HG02571 (cell line): Measurements from ENCODE around the gene ANKRD28.
"Not testable (repeated sequence)": the region's sequence is repeated elsewhere in the genome, so short reads cannot be mapped to it uniquely, and the experiment has no call there.

ENCODE experiments used
- ATAC-seq: cut with Tn5 transposase; IDR thresholded peaks from one replicate; pipeline ENCODE4 v1.9.1; 2021; ENCODE audit warnings: mild to moderate bottlenecking, moderate library complexity; ENCODE audit not compliant: unreplicated experiment

Gene ANKRD28

DNA sequence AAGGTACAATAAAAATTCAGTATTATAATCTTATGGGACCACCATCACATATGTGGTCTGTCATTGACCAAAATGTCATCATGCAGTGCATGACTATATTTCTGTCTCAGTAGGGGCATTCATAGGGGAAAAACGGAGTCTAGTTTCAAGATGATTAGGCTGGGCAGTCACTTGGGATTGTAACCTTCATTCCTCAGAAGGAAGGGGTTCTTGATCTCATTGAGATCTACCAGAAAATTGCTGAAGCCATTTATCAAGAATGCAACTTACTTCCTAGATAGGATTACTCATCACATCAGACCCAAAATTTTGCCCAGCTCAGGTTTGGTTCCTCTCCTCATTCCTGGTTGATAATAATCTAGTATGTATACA, 158.9 kb downstream of the ANKRD28 start:
- no peak for ATAC-seq

DNA sequence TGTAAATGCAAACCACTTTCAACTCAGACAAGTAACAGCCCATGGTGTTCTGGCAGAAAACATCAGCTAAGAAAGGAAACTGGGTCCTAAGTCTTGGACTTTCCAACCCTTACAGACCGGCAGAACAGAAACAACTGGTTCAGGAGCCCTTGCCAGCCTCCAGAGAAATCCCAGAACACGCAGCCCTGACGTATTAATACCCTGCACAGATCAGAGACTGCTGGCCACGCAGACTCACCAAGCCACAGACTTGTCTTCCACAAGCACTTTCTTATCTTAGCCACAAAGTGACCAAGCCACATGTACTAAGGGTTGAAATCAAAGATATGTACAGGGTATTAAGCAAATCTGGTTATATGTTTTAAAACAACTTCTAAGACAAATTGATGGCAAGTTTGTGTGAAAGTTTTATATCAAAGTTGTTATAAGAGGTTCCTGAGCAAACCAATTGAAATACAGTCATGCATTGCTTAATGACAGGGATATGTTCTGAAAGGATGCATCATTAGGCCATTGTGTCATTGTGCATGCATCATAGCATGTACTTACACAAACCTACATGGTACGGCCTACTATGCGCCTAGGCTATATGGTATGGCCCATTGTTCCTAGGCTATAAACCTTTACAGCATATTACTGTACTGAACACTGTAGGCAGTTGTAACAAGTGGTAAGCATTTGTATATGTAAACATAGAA, 159.4 kb downstream of the ANKRD28 start:
- no peak for ATAC-seq

DNA sequence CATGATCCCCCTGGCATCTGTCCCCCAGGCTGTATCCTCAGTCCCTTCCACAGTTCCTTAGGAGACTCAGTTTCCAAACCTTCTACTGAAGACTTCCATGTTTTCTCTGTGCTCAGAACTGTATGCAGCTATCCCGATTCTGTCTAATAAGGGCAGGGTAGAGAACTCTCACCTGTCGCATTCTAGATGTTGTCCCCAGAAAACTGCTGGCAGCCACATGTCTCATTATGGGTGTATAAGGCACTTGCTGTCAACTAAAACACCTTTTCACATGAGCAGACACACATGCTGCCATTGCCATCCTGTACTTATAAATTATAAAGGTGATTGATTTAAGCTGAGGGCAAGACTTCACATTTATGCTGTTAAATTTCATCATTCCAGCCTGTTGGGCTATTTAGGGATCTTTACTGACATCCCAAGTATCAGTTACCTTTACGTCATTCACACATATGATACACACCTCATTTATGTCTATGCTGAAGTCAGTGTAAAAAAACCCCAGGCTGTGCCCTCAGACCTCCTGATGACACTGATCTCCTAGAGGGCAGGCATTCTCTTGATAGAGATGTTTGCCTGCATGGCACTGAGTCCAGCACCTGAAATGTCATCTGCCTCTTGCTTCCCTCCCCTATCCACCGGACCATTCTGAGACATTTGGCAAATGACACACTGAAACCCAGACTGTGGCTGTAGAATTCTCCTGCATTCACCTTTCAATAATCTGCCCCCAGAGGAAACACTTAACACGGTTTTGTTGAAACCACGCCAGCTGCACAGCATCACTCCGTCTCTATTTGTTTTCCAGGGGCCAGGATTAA, 160.4 kb downstream of the ANKRD28 start:
- ATAC-seq: no peak

DNA sequence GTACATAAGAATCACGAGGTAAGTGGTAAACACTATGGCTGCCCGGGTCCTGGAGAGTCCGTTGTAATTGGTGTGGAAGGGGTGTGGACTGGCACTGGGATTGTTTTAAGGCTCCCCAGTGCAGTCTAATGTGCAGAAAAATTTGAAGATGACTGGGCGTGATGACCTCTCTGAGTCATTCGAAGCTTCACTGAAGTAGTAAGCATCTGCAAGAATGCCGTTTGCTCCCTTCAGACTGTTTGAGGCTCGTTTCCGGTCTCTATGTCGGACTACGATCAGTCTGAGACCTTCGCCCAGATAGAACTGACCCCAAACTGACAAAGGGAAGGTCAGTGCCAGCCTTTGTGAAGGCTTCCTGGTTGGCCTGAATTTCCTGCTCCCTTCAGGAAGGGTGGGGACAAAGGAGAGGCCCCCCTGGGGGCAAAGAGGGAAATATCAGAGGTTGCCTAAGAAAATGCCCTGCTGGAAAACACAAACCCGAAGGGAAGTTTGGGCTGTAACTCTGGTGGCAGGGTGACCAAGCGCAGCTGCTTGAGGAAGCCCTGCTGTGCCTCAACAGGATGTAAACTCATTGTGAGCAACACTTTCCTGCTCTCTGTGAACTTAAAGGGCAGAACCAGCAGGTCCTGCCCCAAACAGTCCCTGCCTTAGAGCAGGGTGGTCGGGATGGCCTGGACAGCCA, 161.6 kb downstream of the ANKRD28 start:
- no peak for ATAC-seq

DNA sequence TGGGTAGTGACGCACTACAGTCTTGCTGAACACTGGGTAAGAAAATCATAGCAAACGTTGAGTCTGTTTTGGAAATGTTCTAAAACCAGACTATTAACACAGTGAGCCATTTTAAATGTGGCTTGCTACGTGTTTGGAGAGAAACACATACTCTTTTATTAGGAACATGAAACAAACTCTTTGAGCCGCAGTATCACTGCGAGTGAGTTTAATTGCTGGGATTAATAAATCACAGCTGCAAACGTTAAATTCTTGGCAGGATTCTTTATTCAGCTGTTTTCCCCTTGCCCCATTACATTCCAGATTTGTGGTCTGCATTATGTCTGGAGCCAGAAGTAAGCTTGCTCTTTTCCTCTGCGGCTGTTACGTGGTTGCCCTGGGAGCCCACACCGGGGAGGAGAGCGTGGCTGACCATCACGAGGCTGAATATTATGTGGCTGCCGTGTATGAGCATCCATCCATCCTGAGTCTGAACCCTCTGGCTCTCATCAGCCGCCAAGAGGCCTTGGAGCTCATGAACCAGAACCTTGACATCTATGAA, 162.6 kb downstream of the ANKRD28 start:
- no peak for ATAC-seq

DNA sequence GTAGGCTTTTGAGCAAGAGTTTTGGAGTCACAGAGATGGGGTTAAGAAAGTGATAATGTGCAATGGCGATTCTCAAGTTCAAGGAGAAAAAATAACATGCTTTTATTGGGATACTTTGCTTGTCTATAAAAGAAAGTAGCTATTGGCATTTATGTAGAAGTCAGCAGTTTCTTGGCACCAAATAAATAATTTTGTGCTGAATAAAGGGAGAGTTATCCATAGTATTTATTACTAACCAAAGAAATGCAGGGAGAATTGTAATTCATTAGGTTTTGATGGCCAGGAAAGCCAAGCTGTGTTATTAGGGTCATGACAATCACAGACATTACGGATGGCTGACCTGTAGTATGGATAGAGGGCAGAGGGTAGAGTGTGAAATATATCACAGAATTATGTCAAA, 163.1 kb downstream of the ANKRD28 start:
- ATAC-seq: no peak

DNA sequence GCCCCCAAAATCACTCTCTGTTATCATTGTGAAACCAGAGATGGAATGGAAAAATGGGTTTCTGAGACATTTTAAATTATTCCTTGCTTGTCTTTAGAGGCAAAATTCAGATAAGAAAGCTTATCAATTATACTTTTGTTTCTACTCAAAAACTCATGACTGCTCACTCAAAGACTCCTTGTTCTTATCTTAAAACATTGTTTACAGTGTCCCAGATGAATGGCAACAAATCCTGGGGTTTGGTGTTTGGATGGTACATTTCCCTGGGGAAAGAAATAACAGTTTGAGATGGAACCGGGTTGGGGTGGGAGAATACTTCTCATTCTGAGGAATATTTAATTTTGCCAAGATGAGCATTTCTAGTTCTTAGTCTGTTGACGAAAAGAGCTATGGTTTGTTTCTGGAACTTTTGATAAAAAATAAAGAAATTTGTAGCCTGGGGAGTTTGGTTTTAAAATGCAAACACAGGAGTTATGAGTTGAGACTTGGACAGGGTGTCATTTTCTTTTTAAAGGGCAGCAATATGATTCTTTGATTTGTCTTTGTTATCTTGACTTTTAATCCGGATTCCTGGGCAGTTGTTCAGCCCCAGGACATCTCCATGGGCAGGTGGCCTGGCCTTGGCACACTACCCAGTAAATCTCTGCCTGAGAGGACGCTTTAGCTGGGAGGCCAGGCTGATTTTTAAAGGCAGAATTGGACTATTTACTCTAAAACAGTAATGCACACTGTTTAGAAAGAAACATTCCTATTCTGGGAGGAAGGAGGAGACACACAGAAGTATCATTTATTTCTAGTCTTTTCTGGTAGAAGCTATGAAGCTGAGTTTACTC, 163.8 kb downstream of the ANKRD28 start:
- ATAC-seq: no peak

DNA sequence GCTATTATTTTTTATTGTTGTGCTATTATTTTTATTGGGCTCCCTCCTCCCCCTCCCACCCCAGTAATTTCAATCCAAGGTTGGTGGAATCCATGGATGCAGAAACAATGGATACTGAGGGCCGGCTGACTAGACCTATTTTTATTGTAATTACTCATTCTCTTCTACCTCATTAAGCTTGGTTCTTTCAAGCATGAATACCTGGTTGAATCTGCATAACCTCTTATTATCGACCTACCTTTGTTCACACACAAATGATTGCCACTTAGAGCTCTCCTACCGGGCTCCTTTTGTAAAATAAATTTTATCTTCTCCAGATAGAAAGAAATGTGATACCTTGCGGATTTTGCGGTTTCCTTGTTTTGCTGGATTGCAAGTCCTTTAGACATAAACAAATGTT, 164.6 kb downstream of the ANKRD28 start:
- no peak for ATAC-seq

DNA sequence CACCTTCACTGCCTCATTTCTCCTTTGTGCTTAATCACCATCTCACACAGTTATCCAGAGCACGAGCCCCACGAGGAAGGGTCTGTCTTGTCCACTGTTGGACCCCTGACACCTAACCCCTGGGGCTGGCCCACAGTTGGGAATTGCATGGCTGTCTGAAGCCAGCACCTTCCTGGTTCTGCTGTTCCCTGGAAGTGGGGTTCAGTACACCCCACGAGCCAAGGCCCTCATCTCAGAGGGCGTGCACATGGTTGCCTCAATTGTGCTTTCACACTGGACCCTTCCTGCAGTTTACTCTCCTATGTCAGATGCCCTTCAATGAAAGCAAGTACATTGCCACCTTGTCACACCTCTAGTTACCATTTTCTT, 165.6 kb downstream of the ANKRD28 start:
- no peak for ATAC-seq

DNA sequence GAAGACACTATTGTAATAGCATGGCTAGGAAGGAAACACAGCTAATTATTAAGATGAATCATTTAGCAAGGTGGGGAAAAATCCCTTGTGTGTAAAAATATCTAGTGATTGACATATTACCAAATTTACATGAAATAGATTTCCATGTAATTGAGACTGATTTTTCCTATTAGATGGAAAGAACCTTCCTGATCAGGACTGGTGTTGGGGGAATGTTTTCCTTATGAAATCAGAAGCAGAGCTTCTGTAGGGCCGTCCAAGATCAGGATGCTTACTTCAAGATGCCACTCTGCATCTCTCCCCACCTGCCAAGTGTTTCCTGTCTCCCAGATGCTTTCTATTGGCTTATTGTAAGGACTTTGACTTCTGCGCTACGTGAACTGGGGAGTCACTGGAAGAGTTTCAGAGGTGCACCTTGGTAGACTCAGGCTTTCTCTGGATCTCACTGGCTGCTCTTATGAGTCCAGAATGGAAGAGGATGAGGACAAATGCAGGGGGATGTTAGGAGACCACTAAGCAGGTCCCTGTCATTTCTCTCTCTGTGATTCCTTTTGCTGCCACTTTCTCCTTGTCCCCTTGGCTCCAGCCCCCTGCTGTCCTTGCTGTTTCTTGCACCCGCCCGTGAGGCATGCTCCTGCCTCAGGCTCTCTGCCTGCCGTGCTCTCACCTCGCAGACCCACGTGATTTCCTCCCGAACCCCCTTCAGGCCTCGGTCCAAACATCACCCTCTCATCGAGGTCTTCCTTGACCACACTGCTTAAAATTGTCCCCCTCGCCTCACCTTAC, 166.2 kb downstream of the ANKRD28 start:
- no peak for ATAC-seq

DNA sequence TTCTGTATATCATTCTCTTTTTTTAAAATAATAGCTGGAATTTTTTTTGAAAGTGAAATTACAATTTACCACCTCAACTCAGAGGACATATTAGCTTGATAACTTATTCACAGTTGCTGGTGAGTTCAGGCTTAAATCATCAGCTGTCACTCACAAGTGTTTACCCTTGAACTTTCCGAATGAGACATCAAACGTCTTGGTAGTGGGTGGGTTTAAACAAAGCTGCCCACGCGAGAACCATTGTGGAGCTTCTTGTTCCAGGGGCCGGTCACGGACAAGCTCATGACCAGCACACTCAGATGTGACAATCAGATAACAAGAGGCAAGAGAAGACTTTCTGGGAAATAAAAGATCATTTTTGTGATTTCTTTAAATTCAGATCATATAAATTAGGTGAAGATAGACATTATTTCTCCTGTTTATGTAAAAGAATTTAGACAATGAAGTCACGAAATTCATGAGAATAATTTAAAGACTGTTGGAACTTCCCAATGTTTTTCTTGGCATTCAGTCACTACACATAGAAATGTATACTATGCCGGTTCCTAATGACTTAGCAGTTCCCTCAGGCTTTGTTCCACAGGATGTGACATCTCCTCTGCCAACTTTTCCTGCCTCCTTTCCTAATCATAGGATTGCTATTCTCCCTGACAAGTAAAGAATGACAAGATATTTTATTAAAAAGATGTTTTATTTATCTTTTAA, 167.0 kb downstream of the ANKRD28 start:
- peak; percentile 64 for ATAC-seq

DNA sequence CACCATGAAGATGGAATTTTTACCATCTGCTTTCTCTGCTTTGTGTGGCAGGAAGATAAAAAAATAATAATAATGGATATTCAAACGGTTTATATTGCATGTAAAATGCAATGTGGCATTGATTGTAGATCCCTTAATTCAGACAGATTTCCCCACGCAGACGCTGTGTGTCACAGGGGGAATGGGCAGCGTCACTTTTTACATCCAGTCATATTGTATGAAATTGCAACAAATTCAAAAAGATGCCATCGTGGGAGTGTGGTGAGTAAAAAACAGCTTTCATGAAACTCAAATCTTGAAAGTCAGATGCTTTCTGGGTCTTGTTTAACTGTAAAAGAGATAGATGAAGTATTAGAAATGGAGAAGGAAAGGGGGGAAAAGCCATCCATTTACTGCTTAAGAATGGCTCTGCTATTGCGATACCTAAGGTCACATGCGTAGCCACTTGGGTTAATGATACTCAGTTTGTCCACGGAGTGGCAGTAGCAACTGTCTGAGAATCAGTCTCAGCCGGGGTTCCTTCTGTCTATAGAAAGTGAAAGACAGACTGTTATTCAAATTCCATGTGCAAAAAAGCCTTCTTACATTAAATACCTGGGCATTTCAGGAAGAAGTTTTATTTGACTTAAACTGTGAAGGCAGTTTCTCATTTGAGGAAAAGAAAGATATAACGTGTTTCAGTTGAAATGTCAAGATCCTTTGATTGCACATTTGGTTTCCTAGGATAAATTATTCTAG, 167.8 kb downstream of the ANKRD28 start:
- ATAC-seq: peak; percentile 92

DNA sequence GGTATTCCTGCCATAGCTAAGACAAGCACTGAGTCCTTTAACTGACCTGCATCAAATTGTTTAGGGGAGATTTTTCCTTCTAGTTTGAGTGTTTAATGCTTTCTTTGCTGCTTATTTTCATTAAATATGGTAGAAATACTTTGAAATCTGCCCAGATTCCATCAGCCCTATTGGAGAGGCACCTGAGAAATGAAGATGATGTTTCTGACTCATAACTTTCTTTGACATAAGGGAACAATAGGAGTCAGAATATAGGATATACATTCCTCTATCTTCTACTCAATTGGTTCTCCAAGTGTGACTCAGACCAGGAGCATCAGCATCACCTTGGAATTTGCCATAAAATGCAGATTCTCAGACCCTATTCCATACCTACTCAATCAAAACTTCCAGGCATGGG, 168.8 kb downstream of the ANKRD28 start:
- ATAC-seq: no peak

DNA sequence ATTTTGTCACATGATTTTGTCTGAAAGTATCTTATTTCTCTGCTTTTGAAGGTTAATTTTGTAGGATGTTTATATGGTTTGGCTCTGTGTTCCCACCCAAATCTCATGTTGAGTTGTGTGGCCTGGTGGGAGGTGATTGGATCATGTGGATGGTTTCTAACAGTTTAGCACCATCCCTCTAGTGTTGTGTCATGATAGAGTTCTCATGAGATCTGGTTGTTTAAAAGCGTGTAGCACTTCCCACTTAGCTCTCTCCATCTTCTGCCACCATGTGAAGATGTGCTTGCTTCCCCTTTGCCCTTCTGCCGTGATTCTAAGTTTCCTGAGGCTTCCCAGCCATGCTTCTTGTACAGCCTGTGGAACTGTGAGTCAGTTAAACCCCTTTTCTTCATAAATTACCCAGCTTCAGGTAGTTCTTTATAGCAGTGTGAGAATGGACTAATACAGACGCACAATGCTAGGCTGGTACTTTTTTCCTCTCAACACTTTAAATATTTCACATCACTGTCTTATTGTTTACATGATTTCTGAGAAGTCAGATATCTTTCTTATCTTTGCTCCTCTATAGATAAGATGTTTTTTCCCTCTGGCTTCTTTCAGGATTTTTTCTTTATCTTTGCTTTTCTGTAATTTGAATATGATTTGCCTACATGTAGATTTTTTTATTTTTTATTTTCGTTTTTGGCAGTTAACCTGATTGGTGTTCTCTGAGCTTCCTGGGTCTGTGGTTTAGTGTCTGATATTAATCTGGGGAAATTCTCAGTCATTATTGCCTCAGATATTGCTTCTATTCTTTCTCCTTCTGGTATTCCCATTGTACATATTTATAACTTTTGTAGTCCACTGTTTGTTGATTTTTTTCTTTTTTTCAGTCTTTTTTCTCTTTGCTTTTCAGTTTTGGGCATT, 174.0 kb downstream of the ANKRD28 start:
- no peak for ATAC-seq

DNA sequence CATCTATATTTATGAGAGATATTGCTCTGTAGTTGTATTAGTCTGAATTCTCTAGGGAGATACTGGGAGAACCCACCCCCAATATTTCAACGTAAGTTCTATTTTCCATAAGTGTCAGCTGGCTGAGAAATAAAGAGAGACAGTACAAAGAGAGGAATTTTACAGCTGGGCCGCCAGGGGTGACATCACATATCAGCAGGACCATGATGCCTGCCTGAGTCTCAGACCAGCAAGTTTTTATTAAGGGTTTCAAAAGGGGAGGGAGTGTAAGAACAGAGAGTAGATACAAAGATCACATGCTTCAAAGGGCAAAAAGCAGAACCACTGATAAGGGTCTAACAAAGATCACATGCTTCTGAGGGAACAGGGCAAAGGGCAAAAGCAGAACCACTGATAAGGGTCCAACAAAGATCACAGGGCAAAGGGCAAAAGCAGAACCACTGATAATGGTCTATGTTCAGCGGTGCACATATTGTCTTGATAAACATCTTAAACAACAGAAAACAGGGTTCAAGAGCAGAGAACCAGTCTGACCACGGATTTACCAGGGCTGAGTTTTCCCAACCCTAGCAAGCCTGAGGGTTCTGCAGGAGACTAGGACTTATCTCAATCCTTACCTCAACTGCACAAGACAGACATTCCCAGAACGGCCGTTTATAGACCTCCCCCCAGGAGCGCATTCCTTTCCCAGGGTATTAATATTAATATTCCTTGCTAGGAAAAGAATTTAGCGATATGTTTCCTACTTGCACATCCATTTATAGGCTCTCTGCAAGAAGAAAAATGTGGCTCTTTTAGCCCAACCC, 177.9 kb downstream of the ANKRD28 start:
- ATAC-seq: not testable (repeated sequence)
